ENCODE results near the gene ZMIZ2. TPM values are rescaled to one million over a fixed set of nuclear protein-coding genes. Genes with fewer than 3 reads are reported as not detected.
A peak's percentile ranks its signal among the peaks of the same experiment; 100 is the strongest.

ZMIZ2 gene
- polyA plus RNA-seq, 3 donors, result 1.9 to 72.8 (median 3.3) TPM

- H3K9me3 Mint-ChIP-seq, result no peaks in the 10 kb centered on the region
- H3K36me3 ChIP-seq (replicated peaks in 1 of 2; ENCODE audit: control insufficient read depth in 1 of 2, insufficient read depth in 2 of 2, low read length in 2 of 2), result no peaks in the 10 kb centered on the region
- H3K27me3 ChIP-seq (ENCODE audit: control insufficient read depth in 2 of 2, insufficient read depth in 2 of 2, low read length in 2 of 2), result no peaks in the 10 kb centered on the region
- H3K36me3 Mint-ChIP-seq, result peaks cover 14 to 19% of the 10 kb centered on the region in 2 donors
- peaks cover 62% of the 10 kb centered on the region for H3K79me2 ChIP-seq (ENCODE audit: insufficient read depth, low read length)
- H4K20me1 ChIP-seq (ENCODE audit: insufficient read depth, low read length), result peaks cover 56% of the 10 kb centered on the region
- TF ChIP-seq CTCF (IDR thresholded peaks at IDR 0.05), result no peak
- no peaks in the 10 kb centered on the region for H3K9me3 ChIP-seq (replicated peaks in 1 of 2; ENCODE audit: control insufficient read depth in 1 of 2, insufficient read depth in 1 of 2, low read length in 2 of 2)
- DNase-seq, result no peak
- peak overlapping the region in 2 of 3 experiments; percentile 83 to 85 for H3K4me3 ChIP-seq (replicated peaks in 1 of 3; ENCODE audit: low read depth in 2 of 3, low read length in 3 of 3)
- H3K9ac ChIP-seq (ENCODE audit: insufficient read depth, low read length, poor library complexity, severe bottlenecking), result no peak overlapping the region
- peaks cover 39% of the 10 kb centered on the region for H3K4me1 Mint-ChIP-seq
- no peak overlapping the region for H2AFZ ChIP-seq (ENCODE audit: insufficient read depth, low read depth, low read length, poor library complexity, severe bottlenecking)
- no peaks in the 10 kb centered on the region for H3K27me3 Mint-ChIP-seq (ENCODE audit: low read depth in 3 of 3)
- H3K4me1 ChIP-seq (ENCODE audit: control insufficient read depth in 1 of 2, insufficient read depth in 2 of 2, low read length in 2 of 2), result peaks cover 31 to 34% of the 10 kb centered on the region in 2 donors
- 100% methylated on average over 1 of the region's 2 CpGs for WGBS (ENCODE audit: insufficient coverage)
- H3K4me2 ChIP-seq (replicated peaks; ENCODE audit: extremely low read depth, low read length, poor library complexity, severe bottlenecking), result peak overlapping the region; percentile 84
- H3K27ac ChIP-seq (ENCODE audit: low read depth in 1 of 2, low read length in 2 of 2), result peak overlapping the region in 1 of 2 donors; percentile 71
- intact Hi-C loops (cut with micrococcal nuclease), result loop anchor here (5.0 to 10.0 kb wide), 8 partner anchors 45 to 255 kb away; partner anchors contain the start of genes PPIA (in 2 of the 2), CCM2 (in 1 of the 2), DDX56 (in 1 of the 2) and H2AZ2 (in 1 of the 2)
- H3K27ac Mint-ChIP-seq, result peak overlapping the region in 6 of 7 donors; percentile 69 to 92 (median 84)
- peak overlapping the region; percentile 86 to 93 for H3K4me3 Mint-ChIP-seq
These were observed 1.3 kb downstream of the ZMIZ2 start for GRCh38 chr7:44749992-44750391.

GRCh38 chr7:44750424-44750823 lies 1.8 kb downstream of the ZMIZ2 start:
- WGBS (ENCODE audit: insufficient coverage), result 86% methylated on average over 3 of the region's 3 CpGs
- DNase-seq, result no peak
- Histone ChIP-seq H2AFZ (ENCODE audit: insufficient read depth, low read depth, low read length, poor library complexity, severe bottlenecking) (no peak overlapping the region), H3K79me2 (ENCODE audit: insufficient read depth, low read length) (peaks cover 66% of the 10 kb centered on the region), H3K9ac (ENCODE audit: insufficient read depth, low read length, poor library complexity, severe bottlenecking) (peak overlapping the region; percentile 22), H4K20me1 (ENCODE audit: insufficient read depth, low read length) (peaks cover 60% of the 10 kb centered on the region), H3K27me3 (ENCODE audit: control insufficient read depth in 2 of 2, insufficient read depth in 2 of 2, low read length in 2 of 2) (no peaks in the 10 kb centered on the region), H3K36me3 (replicated peaks in 1 of 2; ENCODE audit: control insufficient read depth in 1 of 2, insufficient read depth in 2 of 2, low read length in 2 of 2) (no peaks in the 10 kb centered on the region), H3K9me3 (replicated peaks in 1 of 2; ENCODE audit: control insufficient read depth in 1 of 2, insufficient read depth in 1 of 2, low read length in 2 of 2) (no peaks in the 10 kb centered on the region), H3K27ac (ENCODE audit: low read depth in 1 of 2, low read length in 2 of 2) (peak overlapping the region; percentile 31 to 71), H3K4me1 (ENCODE audit: control insufficient read depth in 1 of 2, insufficient read depth in 2 of 2, low read length in 2 of 2) (peaks cover 31 to 34% of the 10 kb centered on the region in 2 donors), H3K4me2 (replicated peaks; ENCODE audit: extremely low read depth, low read length, poor library complexity, severe bottlenecking) (peak overlapping the region; percentile 84), H3K4me3 (replicated peaks in 1 of 3; ENCODE audit: low read depth in 2 of 3, low read length in 3 of 3) (peak overlapping the region in 1 of 3 experiments; percentile 83)
- peak overlapping the region; percentile 8 to 37 for H3K4me3 Mint-ChIP-seq
- intact Hi-C loops (cut with micrococcal nuclease), result loop anchor here (5.0 to 10.0 kb wide), 4 partner anchors 46 to 94 kb away; partner anchors contain the start of genes PPIA (in 2 of the 2) and H2AZ2 (in 1 of the 2)
- H3K9me3 Mint-ChIP-seq, result no peaks in the 10 kb centered on the region
- peaks cover 39% of the 10 kb centered on the region for H3K4me1 Mint-ChIP-seq
- H3K36me3 Mint-ChIP-seq, result peaks cover 14 to 19% of the 10 kb centered on the region in 2 donors
- H3K27ac Mint-ChIP-seq, result peak overlapping the region; percentile 20 to 92 (median 69)
- H3K27me3 Mint-ChIP-seq (ENCODE audit: low read depth in 3 of 3), result no peaks in the 10 kb centered on the region
- no peak for TF ChIP-seq CTCF (IDR thresholded peaks at IDR 0.05)
